ENCODE results near the gene SLC25A1.

DNA sequence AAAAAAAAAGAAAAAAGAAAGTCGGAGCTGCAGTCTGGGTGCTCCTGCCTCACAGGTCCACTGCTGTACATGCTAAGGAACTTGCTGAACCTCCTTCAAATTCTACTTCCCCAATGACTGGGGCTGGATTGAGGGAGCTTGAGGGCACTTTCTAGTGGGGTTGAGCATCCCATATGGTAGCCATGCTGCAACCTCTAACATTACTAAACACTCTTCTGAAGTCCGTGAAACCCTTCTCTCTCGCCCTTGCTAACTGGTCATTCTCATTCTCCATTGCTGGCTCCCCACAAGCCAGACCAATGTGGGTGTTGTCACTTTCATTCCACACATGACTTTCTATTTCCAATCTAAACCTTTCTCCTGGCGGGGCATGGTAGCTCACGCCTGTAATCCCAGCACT lies 35.3 kb downstream of the SLC25A1 start:
- TF ChIP-seq, protein P1, sequence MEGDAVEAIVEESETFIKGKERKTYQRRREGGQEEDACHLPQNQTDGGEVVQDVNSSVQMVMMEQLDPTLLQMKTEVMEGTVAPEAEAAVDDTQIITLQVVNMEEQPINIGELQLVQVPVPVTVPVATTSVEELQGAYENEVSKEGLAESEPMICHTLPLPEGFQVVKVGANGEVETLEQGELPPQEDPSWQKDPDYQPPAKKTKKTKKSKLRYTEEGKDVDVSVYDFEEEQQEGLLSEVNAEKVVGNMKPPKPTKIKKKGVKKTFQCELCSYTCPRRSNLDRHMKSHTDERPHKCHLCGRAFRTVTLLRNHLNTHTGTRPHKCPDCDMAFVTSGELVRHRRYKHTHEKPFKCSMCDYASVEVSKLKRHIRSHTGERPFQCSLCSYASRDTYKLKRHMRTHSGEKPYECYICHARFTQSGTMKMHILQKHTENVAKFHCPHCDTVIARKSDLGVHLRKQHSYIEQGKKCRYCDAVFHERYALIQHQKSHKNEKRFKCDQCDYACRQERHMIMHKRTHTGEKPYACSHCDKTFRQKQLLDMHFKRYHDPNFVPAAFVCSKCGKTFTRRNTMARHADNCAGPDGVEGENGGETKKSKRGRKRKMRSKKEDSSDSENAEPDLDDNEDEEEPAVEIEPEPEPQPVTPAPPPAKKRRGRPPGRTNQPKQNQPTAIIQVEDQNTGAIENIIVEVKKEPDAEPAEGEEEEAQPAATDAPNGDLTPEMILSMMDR (IDR thresholded peaks at IDR 0.05), result no peak
- TF ChIP-seq SIN3A (IDR thresholded peaks at IDR 0.05; ENCODE audit: borderline replicate concordance, low read depth, low read length) (no peak), MAX (IDR thresholded peaks at IDR 0.05; ENCODE audit: low read depth) (no peak), JUND (IDR thresholded peaks at IDR 0.05) (no peak), POLR2AphosphoS5 (IDR thresholded peaks at IDR 0.05; ENCODE audit: low read depth, low read length) (no peak), NRF1 (IDR thresholded peaks at IDR 0.05; ENCODE audit: low read depth, low read length) (no peak), RAD21 (IDR thresholded peaks at IDR 0.05; ENCODE audit: low read length) (no peak), ELF1 (IDR thresholded peaks at IDR 0.05) (no peak), RFX5 (IDR thresholded peaks at IDR 0.05; ENCODE audit: low read length) (no peak), EZH2phosphoT487 (IDR thresholded peaks at IDR 0.05; ENCODE audit: borderline replicate concordance, low read depth) (no peak), FOXM1 (IDR thresholded peaks at IDR 0.05; ENCODE audit: low read depth) (no peak), CHD2 (IDR thresholded peaks at IDR 0.05; ENCODE audit: low read length, partially characterized antibody) (no peak), MEF2A (IDR thresholded peaks at IDR 0.05; ENCODE audit: borderline replicate concordance, low read depth) (no peak)
- TF ChIP-seq, protein P2, sequence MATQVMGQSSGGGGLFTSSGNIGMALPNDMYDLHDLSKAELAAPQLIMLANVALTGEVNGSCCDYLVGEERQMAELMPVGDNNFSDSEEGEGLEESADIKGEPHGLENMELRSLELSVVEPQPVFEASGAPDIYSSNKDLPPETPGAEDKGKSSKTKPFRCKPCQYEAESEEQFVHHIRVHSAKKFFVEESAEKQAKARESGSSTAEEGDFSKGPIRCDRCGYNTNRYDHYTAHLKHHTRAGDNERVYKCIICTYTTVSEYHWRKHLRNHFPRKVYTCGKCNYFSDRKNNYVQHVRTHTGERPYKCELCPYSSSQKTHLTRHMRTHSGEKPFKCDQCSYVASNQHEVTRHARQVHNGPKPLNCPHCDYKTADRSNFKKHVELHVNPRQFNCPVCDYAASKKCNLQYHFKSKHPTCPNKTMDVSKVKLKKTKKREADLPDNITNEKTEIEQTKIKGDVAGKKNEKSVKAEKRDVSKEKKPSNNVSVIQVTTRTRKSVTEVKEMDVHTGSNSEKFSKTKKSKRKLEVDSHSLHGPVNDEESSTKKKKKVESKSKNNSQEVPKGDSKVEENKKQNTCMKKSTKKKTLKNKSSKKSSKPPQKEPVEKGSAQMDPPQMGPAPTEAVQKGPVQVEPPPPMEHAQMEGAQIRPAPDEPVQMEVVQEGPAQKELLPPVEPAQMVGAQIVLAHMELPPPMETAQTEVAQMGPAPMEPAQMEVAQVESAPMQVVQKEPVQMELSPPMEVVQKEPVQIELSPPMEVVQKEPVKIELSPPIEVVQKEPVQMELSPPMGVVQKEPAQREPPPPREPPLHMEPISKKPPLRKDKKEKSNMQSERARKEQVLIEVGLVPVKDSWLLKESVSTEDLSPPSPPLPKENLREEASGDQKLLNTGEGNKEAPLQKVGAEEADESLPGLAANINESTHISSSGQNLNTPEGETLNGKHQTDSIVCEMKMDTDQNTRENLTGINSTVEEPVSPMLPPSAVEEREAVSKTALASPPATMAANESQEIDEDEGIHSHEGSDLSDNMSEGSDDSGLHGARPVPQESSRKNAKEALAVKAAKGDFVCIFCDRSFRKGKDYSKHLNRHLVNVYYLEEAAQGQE (IDR thresholded peaks at IDR 0.05; ENCODE audit: low read depth, low read length), result no peak
